ENCODE data around the gene COTL1. TPM values are rescaled to one million over a fixed set of nuclear protein-coding genes. Genes with fewer than 3 reads are reported as not detected.

The COTL1 gene
- total and polyA plus RNA-seq, 12 donors, result 6.4 to 72.9 (median 9.7) TPM

GRCh38 chr16:84563786-84564420, 54.0 kb downstream of the COTL1 start:
- H3K4me3 ChIP-seq, result no peak overlapping the region
- peak overlapping the region in 1 of 10 donors; percentile 26 for H3K27ac ChIP-seq
- peaks cover 0 to 6% (median 0%) of the 10 kb centered on the region in 7 donors for H3K27me3 ChIP-seq
- WGBS, 2 donors, result 70 to 87% methylated on average over 13 of the region's 13 CpGs
- no peak for TF ChIP-seq CTCF (IDR thresholded peaks at IDR 0.05)
- H3K36me3 ChIP-seq, result peaks cover 0 to 43% (median 0%) of the 10 kb centered on the region in 9 donors
- ATAC-seq, result peak in 5 of 8 donors; percentile 16 to 71 (median 53)
- DNase-seq, result no peak
- H3K4me1 ChIP-seq, result peaks cover 0 to 30% (median 0%) of the 10 kb centered on the region in 9 donors
- intact Hi-C loops (cut with DNase I), result no loop called here
- no peaks in the 10 kb centered on the region for H3K9me3 ChIP-seq

- peak overlapping the region in 1 of 10 donors; percentile 3 for H3K27ac ChIP-seq
- no peak overlapping the region for H3K4me3 ChIP-seq
- 83 to 87% methylated on average over 7 of the region's 7 CpGs for WGBS, 2 donors
- H3K36me3 ChIP-seq, result peaks cover 0 to 43% (median 0%) of the 10 kb centered on the region in 9 donors
- peaks cover 0 to 23% (median 0%) of the 10 kb centered on the region in 9 donors for H3K4me1 ChIP-seq
- intact Hi-C loops (cut with DNase I), result no loop called here
- TF ChIP-seq CTCF (IDR thresholded peaks at IDR 0.05), result no peak
- H3K27me3 ChIP-seq, result peaks cover 0 to 6% (median 0%) of the 10 kb centered on the region in 7 donors
- no peak for DNase-seq
- H3K9me3 ChIP-seq, result no peaks in the 10 kb centered on the region
- no peak for ATAC-seq
Observed at GRCh38 chr16:84563064-84563715, 54.7 kb downstream of the COTL1 start.

GRCh38 chr16:84562174-84562815, 55.6 kb downstream of the COTL1 start:
- TF ChIP-seq CTCF (IDR thresholded peaks at IDR 0.05), result no peak
- Histone ChIP-seq H3K9me3 (no peaks in the 10 kb centered on the region), H3K4me3 (no peak overlapping the region), H3K36me3 (peaks cover 0 to 40% (median 0%) of the 10 kb centered on the region in 9 donors), H3K27me3 (peaks cover 0 to 14% (median 6%) of the 10 kb centered on the region in 7 donors), H3K4me1 (peaks cover 0 to 20% (median 0%) of the 10 kb centered on the region in 9 donors), H3K27ac (peak overlapping the region in 1 of 10 donors; percentile 75)
- DNase-seq (no peak), ATAC-seq (peak in 1 of 8 donors; percentile 25)
- 86 to 88% methylated on average over 16 of the region's 16 CpGs for WGBS, 2 donors
- intact Hi-C loops (cut with DNase I), result no loop called here

GRCh38 chr16:84561291-84561690, 56.6 kb downstream of the COTL1 start:
- ATAC-seq, result no peak
- Histone ChIP-seq H3K4me1 (peaks cover 0 to 20% (median 0%) of the 10 kb centered on the region in 9 donors), H3K4me3 (no peak overlapping the region), H3K36me3 (peaks cover 0 to 30% (median 0%) of the 10 kb centered on the region in 9 donors), H3K9me3 (no peaks in the 10 kb centered on the region), H3K27me3 (peaks cover 0 to 22% (median 9%) of the 10 kb centered on the region in 7 donors), H3K27ac (no peak overlapping the region)
- intact Hi-C loops (cut with DNase I), result no loop called here
- 90 to 92% methylated on average over 7 of the region's 7 CpGs for WGBS, 2 donors
- TF ChIP-seq CTCF (IDR thresholded peaks at IDR 0.05), result no peak
- DNase-seq, result no peak

Measured in heart right ventricle (tissue), 16 donors.